Measurements from ENCODE around the gene RAB3GAP1.
A peak's percentile ranks its signal among the peaks of the same experiment; 100 is the strongest.

GRCh38 chr2:135004005-135004746 lies 47.9 kb upstream of the RAB3GAP1 start:
- TF ChIP-seq CTCF (IDR thresholded peaks at IDR 0.05; ENCODE audit: low read depth, low read length) = peak; percentile 97
- TF ChIP-seq POLR2A (IDR thresholded peaks at IDR 0.05; ENCODE audit: extremely low read depth, insufficient read length) = no peak

All from NB4 (cell line).